Right atrium auricular region (tissue), 2 donors: ENCODE data around the gene RNF213. TPM values are rescaled to one million over a fixed set of nuclear protein-coding genes. Genes with fewer than 3 reads are reported as not detected.
A peak's percentile ranks its signal among the peaks of the same experiment; 100 is the strongest.

ENCODE experiments used
- DNase-seq: peaks from one replicate; pipeline ENCODE4 v3.0.0-alpha.2; 2019; ENCODE audit warnings: low spot score
- H3K27ac ChIP-seq, 2 donors: fragments of 200-600 bp; sonication (generic); 1 replicate in 1 of 2; 2 replicates in 1 of 2; pipeline ENCODE4 v1.5.1; 2016 to 2019
- H3K27me3 ChIP-seq, 2 donors: fragments of 200-600 bp; sonication (generic); one replicate each; pipeline versions ENCODE4 v1.5.1 to v1.6.0; 2017 to 2019
- H3K36me3 ChIP-seq: fragments of 200-600 bp; sonication (generic); one replicate; pipeline ENCODE4 v1.5.1; 2016
- H3K4me1 ChIP-seq, 2 donors: fragments of 200-600 bp; sonication (generic); one replicate each; pipeline versions ENCODE4 v1.5.1 to v1.6.0; 2017 to 2019
- H3K4me3 ChIP-seq, 2 donors: fragments of 200-600 bp; sonication (generic); 1 replicate in 1 of 2; 2 replicates in 1 of 2; pipeline ENCODE4 v1.5.1; 2017 to 2019; ENCODE audit warnings: mild to moderate bottlenecking in 1 of 2, moderate library complexity in 1 of 2
- H3K9me3 ChIP-seq, 2 donors: fragments of 200-600 bp; sonication (generic); one replicate each; pipeline ENCODE4 v1.5.1; 2019
- CTCF ChIP-seq, 2 donors: fragments of 200-600 bp; sonication (generic); IDR thresholded peaks; one replicate each; pipeline ENCODE4 v1.5.1; 2019; ENCODE audit warnings: antibody characterized with exemption in 2 of 2
- total RNA-seq, 2 donors: library from RNA; depleted of rRNA; stranded (reverse); fragments of >200 nt; gene quantifications; one replicate each; pipeline ENCODE4 v1.1.0, GENCODE V29; 2016

Gene RNF213
- total RNA-seq, 2 donors from 2014 or later = 27.3 to 36.8 TPM

- no peak overlapping the region for H3K4me3 ChIP-seq
- H3K27me3 ChIP-seq = no peaks in the 10 kb centered on the region
- no peaks in the 10 kb centered on the region for H3K36me3 ChIP-seq
- no peak overlapping the region for H3K27ac ChIP-seq
- no peak for TF ChIP-seq CTCF (IDR thresholded peaks at IDR 0.05)
- peaks cover 0 to 14% of the 10 kb centered on the region in 2 donors for H3K4me1 ChIP-seq
- H3K9me3 ChIP-seq = no peaks in the 10 kb centered on the region
- DNase-seq = no peak
Observed at GRCh38 chr17:80423536-80424225, 163.0 kb downstream of the RNF213 start.

- Histone ChIP-seq H3K9me3 (no peaks in the 10 kb centered on the region), H3K27ac (no peak overlapping the region), H3K36me3 (no peaks in the 10 kb centered on the region), H3K27me3 (no peaks in the 10 kb centered on the region), H3K4me1 (peaks cover 0 to 14% of the 10 kb centered on the region in 2 donors), H3K4me3 (no peak overlapping the region)
- DNase-seq = no peak
- no peak for TF ChIP-seq CTCF (IDR thresholded peaks at IDR 0.05)
Observed at GRCh38 chr17:80424261-80424660, 163.6 kb downstream of the RNF213 start.

GRCh38 chr17:80424878-80425765 lies 164.5 kb downstream of the RNF213 start:
- Histone ChIP-seq H3K4me3 (no peak overlapping the region), H3K36me3 (no peaks in the 10 kb centered on the region), H3K27me3 (no peaks in the 10 kb centered on the region), H3K4me1 (peaks cover 0 to 14% of the 10 kb centered on the region in 2 donors), H3K9me3 (no peaks in the 10 kb centered on the region), H3K27ac (no peak overlapping the region)
- no peak for TF ChIP-seq CTCF (IDR thresholded peaks at IDR 0.05)
- no peak for DNase-seq

GRCh38 chr17:80425835-80426426 lies 165.3 kb downstream of the RNF213 start:
- Histone ChIP-seq H3K4me3 (no peak overlapping the region), H3K27me3 (no peaks in the 10 kb centered on the region), H3K9me3 (no peaks in the 10 kb centered on the region), H3K36me3 (no peaks in the 10 kb centered on the region), H3K27ac (no peak overlapping the region), H3K4me1 (peaks cover 0 to 14% of the 10 kb centered on the region in 2 donors)
- no peak for DNase-seq
- no peak for TF ChIP-seq CTCF (IDR thresholded peaks at IDR 0.05)

- Histone ChIP-seq H3K27ac (no peak overlapping the region), H3K36me3 (no peaks in the 10 kb centered on the region), H3K4me1 (peaks cover 0 to 14% of the 10 kb centered on the region in 2 donors), H3K4me3 (no peak overlapping the region), H3K9me3 (no peaks in the 10 kb centered on the region), H3K27me3 (no peaks in the 10 kb centered on the region)
- peak; percentile 63 for DNase-seq
- peak; percentile 90 to 98 for TF ChIP-seq CTCF (IDR thresholded peaks at IDR 0.05)
Observed at GRCh38 chr17:80426671-80427326, 166.1 kb downstream of the RNF213 start.
